A549 (cell line): ENCODE measurements around the gene SYT13. TPM values are rescaled to one million over a fixed set of nuclear protein-coding genes. Genes with fewer than 3 reads are reported as not detected.

Source experiments
- ATAC-seq, 2 experiments: fragments of 200-7000 bp in 1 of 2; fragments of >200 bp in 1 of 2; cut with Nextera tagmentation in 1 of 2; cut with Tn5 transposase in 1 of 2; 3 replicates each; pipeline versions ENCODE4 v1.8.0 to v1.9.1; 2018 to 2020; ENCODE audit warnings: mild to moderate bottlenecking in 1 of 2, moderate library complexity in 1 of 2
- CTCF ChIA-PET: fragments of 300-600 bp; sonication (Branson Sonifier 250); formaldehyde crosslinking; extraction: SDS; loops from one replicate; lab custom pipeline; 2021; ENCODE audit warnings: antibody characterized with exemption, inconsistent platforms; lab: Yijun Ruan, JAX
- POLR2A ChIA-PET: fragments of 350-600 bp; formaldehyde crosslinking; extraction: SDS; loops from one replicate; lab custom pipeline; 2021; ENCODE audit warnings: antibody characterized with exemption, inconsistent platforms; lab: Yijun Ruan, JAX
- DNase-seq, 2 experiments: peaks; one replicate each; pipeline versions ENCODE4 v3.0.0 to v3.0.0-alpha.2; 2011 to 2016; ENCODE audit warnings: low read depth in 1 of 2, low spot score in 1 of 2
- FAIRE-seq: peaks from 2 replicates; lab custom pipeline; 2011; peaks lifted over from hg19 to GRCh38; lab: Jason Lieb, UNC
- H3K27ac ChIP-seq, 2 experiments: fragments of >200 bp; sonication (Bioruptor Twin); formaldehyde crosslinking; 3 replicates each; pipeline ENCODE4 v1.5.1; 2016 to 2017
- H3K4me1 ChIP-seq: fragments of >200 bp; sonication (Bioruptor Twin); formaldehyde crosslinking; 3 replicates; pipeline ENCODE4 v1.6.1; 2016
- H3K4me2 ChIP-seq: fragments of >200 bp; sonication (Bioruptor Twin); formaldehyde crosslinking; 3 replicates; pipeline ENCODE4 v1.6.1; 2016
- H3K4me3 ChIP-seq: fragments of >200 bp; sonication (Bioruptor Twin); formaldehyde crosslinking; 3 replicates; pipeline ENCODE4 v1.5.1; 2016
- H3K9me3 ChIP-seq: fragments of >200 bp; sonication (Bioruptor Twin); formaldehyde crosslinking; 3 replicates; pipeline ENCODE4 v1.6.1; 2016
- BCL3 ChIP-seq: fragments of >200 bp; sonication (Bioruptor Twin); formaldehyde crosslinking; IDR thresholded peaks from 3 replicates; pipeline ENCODE4 v1.6.1; 2016
- BHLHE40 ChIP-seq: IDR thresholded peaks from 2 replicates; pipeline ENCODE4 v1.6.1; 2012; ENCODE audit warnings: low read depth, low read length, inconsistent platforms
- CBX2 ChIP-seq: fragments of 200-600 bp; sonication (generic); IDR thresholded peaks from 2 replicates; pipeline ENCODE4 v1.6.1; 2016; ENCODE audit warnings: low read depth, mild to moderate bottlenecking, borderline replicate concordance
- CBX8 ChIP-seq: fragments of 200-600 bp; sonication (generic); IDR thresholded peaks from 2 replicates; pipeline ENCODE4 v1.6.1; 2016
- CEBPB ChIP-seq, 2 experiments: fragments of >200 bp in 1 of 2; sonication (Bioruptor Twin) in 1 of 2; formaldehyde crosslinking in 1 of 2; IDR thresholded peaks; 2 replicates each; pipeline ENCODE4 v1.6.1; 2012 to 2016
- CHD2 ChIP-seq: fragments of 150-350 bp; IDR thresholded peaks from 2 replicates; pipeline ENCODE4 v1.6.1; 2014; ENCODE audit warnings: low read length; ENCODE audit not compliant: partially characterized antibody
- CHD4 ChIP-seq: fragments of 200-600 bp; sonication (generic); IDR thresholded peaks from 2 replicates; pipeline ENCODE4 v1.6.1; 2016; ENCODE audit warnings: antibody characterized with exemption, mild to moderate bottlenecking, borderline replicate concordance
- CTCF ChIP-seq: fragments of >200 bp; sonication (Bioruptor Twin); formaldehyde crosslinking; IDR thresholded peaks from 3 replicates; pipeline ENCODE4 v1.5.1; 2016
- GATA3 ChIP-seq: IDR thresholded peaks from 2 replicates; pipeline ENCODE4 v1.6.1; 2012; ENCODE audit warnings: borderline replicate concordance
- JUN ChIP-seq, 2 experiments: fragments of >200 bp; sonication (Bioruptor Twin); formaldehyde crosslinking; IDR thresholded peaks; 2 replicates in 1 of 2; 3 replicates in 1 of 2; pipeline ENCODE4 v1.6.1; 2016 to 2017
- MAX ChIP-seq: IDR thresholded peaks from 2 replicates; pipeline ENCODE4 v1.6.1; 2012
- RARB ChIP-seq: fragments of 250-450 bp; sonication (Bioruptor Pico); IDR thresholded peaks from 2 replicates; pipeline ENCODE4 v1.8.0; 2021; ENCODE audit warnings: mild to moderate bottlenecking, moderate library complexity
- REST ChIP-seq: fragments of 200-600 bp; sonication (generic); IDR thresholded peaks from 2 replicates; pipeline ENCODE4 v1.6.1; 2016; ENCODE audit warnings: antibody characterized with exemption, mild to moderate bottlenecking, moderate library complexity
- RFX5 ChIP-seq: fragments of 450-650 bp; IDR thresholded peaks from 2 replicates; pipeline ENCODE4 v1.7.1; 2014; ENCODE audit warnings: antibody characterized with exemption, mild to moderate bottlenecking, moderate library complexity
- RNF2 ChIP-seq: fragments of 200-600 bp; sonication (generic); IDR thresholded peaks from 2 replicates; pipeline ENCODE4 v1.6.1; 2016; ENCODE audit warnings: low read depth, mild to moderate bottlenecking, antibody characterized with exemption, moderate library complexity, borderline replicate concordance
- ZC3H11A ChIP-seq: fragments of 450-650 bp; IDR thresholded peaks from 2 replicates; pipeline ENCODE4 v1.6.1; 2014; ENCODE audit warnings: antibody characterized with exemption, mild to moderate bottlenecking
- WGBS: methylation state at CpG from one replicate; pipeline ENCODE4 v1.1.6; 2017; ENCODE audit errors: missing lambda C conversion rate; 5-methylcytosine and 5-hydroxymethylcytosine counted together
- polyA plus RNA-seq, 4 experiments: library from polyadenylated mRNA; depleted of rRNA in 3 of 4; stranded (reverse); fragments of >200 nt; fragmentation: RNase III in 1 of 4; extraction: RNeasy Plus Mini Kit Qiagen cat#74134 plus additional on column Dnase treatment in 1 of 4; gene quantifications; 2 replicates in 3 of 4; 3 replicates in 1 of 4; pipeline ENCODE4 v1.2.3, GENCODE V29; 2011 to 2017
- TF ChIP-seq, protein P1 (sequence below): IDR thresholded peaks from 2 replicates; pipeline ENCODE4 v1.6.1; 2012
- TF ChIP-seq, protein P2 (sequence below): fragments of 150-350 bp; IDR thresholded peaks from 2 replicates; pipeline ENCODE4 v1.6.1; 2014; ENCODE audit warnings: low read depth, mild to moderate bottlenecking, low read length

The SYT13 gene
- polyA plus RNA-seq, 2 of the 4 experiments (the other 2 are of a cell fraction), result 8.1 to 12.9 TPM

DNA sequence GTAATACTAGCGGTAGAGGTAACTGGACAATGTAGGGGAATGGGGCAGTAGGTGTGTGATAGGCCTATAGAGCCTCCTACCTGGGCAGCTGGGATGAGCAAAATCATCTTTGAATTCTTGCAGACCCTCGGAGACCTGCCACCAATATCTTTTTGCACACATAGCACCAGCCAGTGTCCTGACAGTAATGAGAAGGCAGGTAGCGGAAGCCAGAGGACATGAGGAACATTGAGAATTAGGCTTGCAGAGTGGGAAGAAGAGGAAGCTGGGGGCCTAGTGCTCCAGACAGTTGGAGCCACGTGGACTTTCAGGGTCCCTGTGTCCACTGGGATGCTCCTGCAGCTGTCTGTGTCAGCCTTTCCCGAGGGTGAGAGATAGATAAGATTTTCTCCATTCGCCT, 17.2 kb upstream of the SYT13 start:
- H3K4me2 ChIP-seq, result no peak overlapping the region
- no peak for TF ChIP-seq JUN (IDR thresholded peaks at IDR 0.05)
- TF ChIP-seq RFX5, result no peak
- TF ChIP-seq MAX, result no peak
- TF ChIP-seq RARB (CRISPR knock-in tag), result no peak
- TF ChIP-seq CEBPB (IDR thresholded peaks at IDR 0.05), result no peak
- TF ChIP-seq, protein P1, sequence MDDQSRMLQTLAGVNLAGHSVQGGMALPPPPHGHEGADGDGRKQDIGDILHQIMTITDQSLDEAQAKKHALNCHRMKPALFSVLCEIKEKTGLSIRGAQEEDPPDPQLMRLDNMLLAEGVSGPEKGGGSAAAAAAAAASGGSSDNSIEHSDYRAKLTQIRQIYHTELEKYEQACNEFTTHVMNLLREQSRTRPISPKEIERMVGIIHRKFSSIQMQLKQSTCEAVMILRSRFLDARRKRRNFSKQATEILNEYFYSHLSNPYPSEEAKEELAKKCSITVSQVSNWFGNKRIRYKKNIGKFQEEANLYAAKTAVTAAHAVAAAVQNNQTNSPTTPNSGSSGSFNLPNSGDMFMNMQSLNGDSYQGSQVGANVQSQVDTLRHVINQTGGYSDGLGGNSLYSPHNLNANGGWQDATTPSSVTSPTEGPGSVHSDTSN, result no peak
- TF ChIP-seq CTCF, result no peak
- no peak for TF ChIP-seq BCL3
- no peak for TF ChIP-seq CBX8
- no peak for TF ChIP-seq CHD4
- TF ChIP-seq, protein P2, sequence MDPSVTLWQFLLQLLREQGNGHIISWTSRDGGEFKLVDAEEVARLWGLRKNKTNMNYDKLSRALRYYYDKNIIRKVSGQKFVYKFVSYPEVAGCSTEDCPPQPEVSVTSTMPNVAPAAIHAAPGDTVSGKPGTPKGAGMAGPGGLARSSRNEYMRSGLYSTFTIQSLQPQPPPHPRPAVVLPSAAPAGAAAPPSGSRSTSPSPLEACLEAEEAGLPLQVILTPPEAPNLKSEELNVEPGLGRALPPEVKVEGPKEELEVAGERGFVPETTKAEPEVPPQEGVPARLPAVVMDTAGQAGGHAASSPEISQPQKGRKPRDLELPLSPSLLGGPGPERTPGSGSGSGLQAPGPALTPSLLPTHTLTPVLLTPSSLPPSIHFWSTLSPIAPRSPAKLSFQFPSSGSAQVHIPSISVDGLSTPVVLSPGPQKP, result no peak
- TF ChIP-seq CHD2, result no peak
- no peak for TF ChIP-seq BHLHE40
- no peak for TF ChIP-seq REST
- no peak for TF ChIP-seq GATA3
- no peak for TF ChIP-seq CBX2
- no peak for TF ChIP-seq ZC3H11A
- no peak for TF ChIP-seq RNF2
- TF ChIP-seq, all 56 proteins: peak for 0
- ChIA-PET CTCF (interaction anchor here (0.9 to 2.7 kb wide), 5 partner anchors 9 to 51 kb away, joined by 3 to 12 read pairs (median 5); no protein-coding TSS in a partner anchor), POLR2A (no interaction called here)
- peaks cover 4% of the 10 kb centered on the region; the same call in 1 of the 3 replicates for H3K4me1 ChIP-seq
- H3K27ac ChIP-seq, result no peak overlapping the region
- ATAC-seq, result no peak
- H3K9me3 ChIP-seq, result no peaks in the 10 kb centered on the region
- H3K4me3 ChIP-seq, result no peak overlapping the region
- 62% methylated on average over 6 of the region's 6 CpGs for WGBS
- no peak for DNase-seq
- no peak for FAIRE-seq
